ENCODE results near the gene NAV2.
A peak's percentile ranks its signal among the peaks of the same experiment; 100 is the strongest.
"Not testable (repeated sequence)": the region's sequence is repeated elsewhere in the genome, so short reads cannot be mapped to it uniquely, and the experiment has no call there.

Gene NAV2

GRCh38 chr11:19894404-19894803 is 181.8 kb downstream of the NAV2 start:
- H3K4me3 ChIP-seq (ENCODE audit: low read length): no peak overlapping the region
- no peak for TF ChIP-seq CTCF (conservative IDR thresholded peaks at IDR 0.05; ENCODE audit: low read depth, low read length)
- no peak for DNase-seq (ENCODE audit: low read depth)

GRCh38 chr11:19895037-19895436 is 182.4 kb downstream of the NAV2 start:
- not testable (repeated sequence) for DNase-seq (ENCODE audit: low read depth); H3K4me3 ChIP-seq (ENCODE audit: low read length)

DNA sequence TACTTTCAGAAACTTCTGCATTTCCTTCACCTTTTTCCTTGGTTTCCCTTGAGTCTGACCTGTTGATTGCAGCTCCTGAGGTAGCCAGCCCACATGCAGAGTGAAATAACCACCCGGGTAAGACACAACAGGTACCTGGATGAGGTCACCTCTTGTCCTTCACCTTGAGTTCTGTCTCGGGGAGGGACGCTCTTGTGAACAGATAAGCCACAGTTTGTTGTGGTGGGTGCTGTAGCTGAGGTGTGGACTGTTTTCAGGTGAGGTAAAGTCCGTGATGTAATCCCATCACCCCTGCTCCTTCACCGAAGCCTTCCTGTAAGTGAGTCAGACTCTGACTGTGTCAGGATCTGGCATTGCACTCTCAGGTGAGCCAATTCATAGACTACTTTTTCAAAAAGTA is 183.1 kb downstream of the NAV2 start:
- no peak overlapping the region for H3K4me3 ChIP-seq (ENCODE audit: low read length)
- no peak for DNase-seq (ENCODE audit: low read depth)
- no peak for TF ChIP-seq CTCF (conservative IDR thresholded peaks at IDR 0.05; ENCODE audit: low read depth, low read length)

- TF ChIP-seq CTCF (conservative IDR thresholded peaks at IDR 0.05; ENCODE audit: low read depth, low read length): peak; percentile 84
- H3K4me3 ChIP-seq (ENCODE audit: low read length): no peak overlapping the region
- DNase-seq (ENCODE audit: low read depth): peak; percentile 64
Observed at GRCh38 chr11:19903620-19904069, 191.0 kb downstream of the NAV2 start.

DNA sequence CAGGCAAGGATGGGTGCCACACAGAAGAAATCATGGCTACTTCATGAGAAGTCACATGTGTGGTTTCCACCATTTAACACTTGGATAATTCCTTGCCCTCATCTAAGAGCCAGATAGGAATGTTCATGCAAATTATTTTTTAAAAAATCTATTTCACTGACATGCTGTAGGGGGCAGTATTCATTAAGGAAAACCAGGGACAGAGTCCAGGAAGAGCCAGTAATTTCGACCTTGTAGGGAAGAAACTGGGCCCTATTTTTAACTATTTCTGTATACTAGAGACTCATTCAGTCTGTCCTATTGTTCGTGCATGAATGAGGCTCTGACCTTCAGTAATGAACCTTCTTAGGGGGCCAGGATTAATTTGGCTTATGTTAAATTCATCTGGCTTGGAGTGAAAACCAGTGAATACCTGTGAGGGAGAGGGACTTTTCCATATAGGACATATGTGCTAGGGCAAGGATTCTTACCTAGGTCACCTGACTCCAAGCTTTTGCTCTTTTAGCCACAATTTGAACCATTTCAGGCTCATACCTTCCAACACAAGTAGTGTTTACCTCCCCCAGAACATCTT is 192.7 kb downstream of the NAV2 start:
- H3K4me3 ChIP-seq (ENCODE audit: low read length): no peak overlapping the region
- TF ChIP-seq CTCF (conservative IDR thresholded peaks at IDR 0.05; ENCODE audit: low read depth, low read length): peak; percentile 59
- DNase-seq (ENCODE audit: low read depth): no peak

- no peak overlapping the region for H3K4me3 ChIP-seq (ENCODE audit: low read length)
- TF ChIP-seq CTCF (conservative IDR thresholded peaks at IDR 0.05; ENCODE audit: low read depth, low read length): no peak
- DNase-seq (ENCODE audit: low read depth): no peak
Observed at GRCh38 chr11:19906126-19906525, 193.5 kb downstream of the NAV2 start.

DNA sequence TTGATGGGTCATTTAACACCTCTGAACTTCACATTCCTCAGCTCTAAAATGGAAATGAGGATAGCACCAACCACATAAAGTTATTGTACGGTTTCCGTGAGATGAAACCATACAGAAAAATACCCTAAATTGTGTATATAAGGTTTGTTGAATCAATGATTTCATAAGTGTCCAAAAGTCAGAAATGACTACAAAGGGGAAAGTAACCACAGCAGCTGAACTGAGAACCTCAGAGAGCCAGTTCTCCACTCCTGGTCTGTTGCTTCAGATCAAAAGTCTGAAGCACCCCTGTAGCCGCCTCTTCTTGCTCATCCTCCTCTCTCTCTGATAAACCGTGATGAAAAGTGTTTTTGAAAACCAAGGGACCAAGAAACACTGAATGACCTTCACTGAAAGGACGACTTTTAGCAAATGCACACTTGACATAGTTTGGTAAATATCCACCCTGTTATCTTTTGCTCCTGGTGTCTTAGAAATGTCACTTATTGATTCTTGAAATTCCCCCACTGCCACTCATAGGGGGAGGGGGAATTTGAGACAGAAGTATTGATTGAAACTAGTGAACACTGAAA is 194.5 kb downstream of the NAV2 start:
- TF ChIP-seq CTCF (conservative IDR thresholded peaks at IDR 0.05; ENCODE audit: low read depth, low read length): no peak
- no peak overlapping the region for H3K4me3 ChIP-seq (ENCODE audit: low read length)
- no peak for DNase-seq (ENCODE audit: low read depth)
